HG03520 (cell line): Measurements from ENCODE around the gene OR9A2.
A peak's percentile ranks its signal among the peaks of the same experiment; 100 is the strongest.

Experiments used
- ATAC-seq: cut with Tn5 transposase; IDR thresholded peaks from one replicate; pipeline ENCODE4 v1.9.1; 2021; ENCODE audit warnings: mild to moderate bottlenecking, moderate library complexity; ENCODE audit not compliant: unreplicated experiment

The OR9A2 gene

GRCh38 chr7:143023047-143023446 lies 3.9 kb downstream of the OR9A2 start:
- ATAC-seq = no peak

DNA sequence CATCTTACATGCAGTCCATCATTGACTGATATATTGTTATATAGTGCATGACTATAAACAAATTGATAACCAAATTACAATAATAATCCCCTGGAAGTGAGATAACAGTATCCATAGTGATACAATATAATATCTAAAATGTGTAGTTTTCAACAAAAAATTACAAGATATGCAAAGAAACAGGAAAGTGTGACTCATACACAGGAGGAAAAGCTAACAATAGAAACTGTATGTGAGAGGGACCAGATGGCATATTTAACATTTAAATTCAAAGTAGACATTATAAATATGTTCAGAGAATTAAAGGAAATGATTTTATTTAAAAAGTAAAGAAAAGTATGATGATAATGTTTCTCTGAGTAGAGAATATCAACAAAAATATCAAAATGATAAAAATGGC lies 8.0 kb downstream of the OR9A2 start:
- ATAC-seq = no peak

DNA sequence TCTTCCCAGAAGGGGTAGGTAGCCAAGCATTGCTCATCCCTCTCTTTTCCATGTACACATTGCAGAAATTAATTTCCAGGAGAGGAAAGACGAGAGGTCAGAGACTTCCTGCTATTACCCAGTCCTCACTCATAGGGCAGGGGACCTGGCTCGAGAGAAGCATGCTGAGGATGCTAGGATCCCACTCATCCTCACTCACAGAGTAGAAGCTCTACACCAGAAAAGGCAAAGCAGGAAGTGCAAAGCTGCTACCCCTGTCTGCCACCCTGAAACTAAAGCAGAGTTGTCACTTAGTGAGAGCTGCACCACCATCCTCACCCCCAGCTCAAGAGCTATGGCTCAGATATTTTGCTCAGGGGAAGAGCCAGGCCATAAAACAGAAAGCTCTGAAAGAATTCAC lies 9.9 kb downstream of the OR9A2 start:
- no peak for ATAC-seq

DNA sequence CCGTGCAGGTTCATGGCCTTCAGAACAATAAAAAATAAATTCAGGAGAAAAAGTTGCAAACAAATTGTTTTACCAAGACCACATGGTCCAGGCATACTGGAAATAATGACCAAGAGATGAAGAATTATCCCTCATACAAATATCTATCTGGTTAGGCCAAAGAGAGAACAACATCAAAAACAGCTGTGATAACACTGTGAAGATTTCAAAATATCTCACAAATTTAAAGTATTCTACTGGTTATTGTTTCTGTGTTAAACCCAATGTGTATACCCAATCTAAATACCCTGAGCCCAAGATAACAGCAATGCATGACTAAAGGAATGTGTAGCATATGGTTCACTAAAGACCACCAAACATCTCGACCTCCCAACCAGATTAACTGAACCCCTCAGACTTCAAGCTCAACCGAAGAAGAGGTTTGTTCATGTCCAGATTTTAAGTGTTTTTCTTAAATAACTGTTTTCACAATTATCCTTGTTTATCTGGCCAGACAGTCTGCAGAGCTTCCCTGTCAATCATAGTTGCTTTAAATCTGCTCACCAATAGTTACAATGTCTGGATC lies 10.9 kb downstream of the OR9A2 start:
- no peak for ATAC-seq

- ATAC-seq = peak; percentile 84
Measured at GRCh38 chr7:143015084-143015483, 11.8 kb downstream of the OR9A2 start.

- ATAC-seq = no peak
Measured at GRCh38 chr7:143013893-143014292, 13.0 kb downstream of the OR9A2 start.

DNA sequence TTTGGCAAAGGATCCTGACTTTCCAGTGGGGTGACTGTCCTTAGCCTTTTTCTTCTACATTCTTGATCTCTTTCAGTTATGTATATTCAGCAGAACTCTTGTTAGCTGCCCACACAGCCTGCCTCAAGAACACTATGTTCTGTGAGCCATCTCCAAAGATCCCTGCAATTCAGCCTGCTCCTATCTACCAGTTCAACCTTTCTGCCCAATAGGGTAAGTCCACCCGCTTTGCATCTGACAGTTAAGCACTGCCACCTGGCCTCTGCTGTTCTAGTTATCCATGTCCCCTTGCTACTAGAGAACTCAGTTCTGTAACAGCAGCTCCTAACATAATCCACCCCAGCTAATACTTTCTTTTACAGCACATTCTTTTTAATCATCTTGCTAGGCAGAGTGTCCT lies 13.5 kb downstream of the OR9A2 start:
- ATAC-seq = no peak

- ATAC-seq = no peak
Measured at GRCh38 chr7:143012409-143012808, 14.5 kb downstream of the OR9A2 start.

DNA sequence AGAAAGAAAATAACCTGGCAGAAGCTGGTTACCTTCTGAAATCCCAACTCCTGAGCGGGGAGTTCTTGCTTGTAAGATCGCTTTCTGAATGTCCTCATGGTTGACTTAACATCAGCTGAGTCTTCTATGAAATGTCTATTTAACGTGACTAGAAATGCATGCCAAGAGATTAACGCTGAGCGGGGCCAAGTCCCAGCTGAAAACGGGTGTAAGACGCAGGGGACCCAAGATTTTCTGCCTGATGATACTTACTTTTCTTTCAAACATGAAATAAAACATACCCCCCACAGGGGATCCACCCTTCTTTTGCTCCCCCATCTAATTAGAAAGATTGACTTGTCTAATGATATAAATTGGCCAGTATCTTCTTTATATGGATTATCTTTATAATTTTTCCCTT lies 14.9 kb downstream of the OR9A2 start:
- ATAC-seq = no peak

- peak; percentile 75 for ATAC-seq
Measured at GRCh38 chr7:143008007-143008901, 18.7 kb downstream of the OR9A2 start.

DNA sequence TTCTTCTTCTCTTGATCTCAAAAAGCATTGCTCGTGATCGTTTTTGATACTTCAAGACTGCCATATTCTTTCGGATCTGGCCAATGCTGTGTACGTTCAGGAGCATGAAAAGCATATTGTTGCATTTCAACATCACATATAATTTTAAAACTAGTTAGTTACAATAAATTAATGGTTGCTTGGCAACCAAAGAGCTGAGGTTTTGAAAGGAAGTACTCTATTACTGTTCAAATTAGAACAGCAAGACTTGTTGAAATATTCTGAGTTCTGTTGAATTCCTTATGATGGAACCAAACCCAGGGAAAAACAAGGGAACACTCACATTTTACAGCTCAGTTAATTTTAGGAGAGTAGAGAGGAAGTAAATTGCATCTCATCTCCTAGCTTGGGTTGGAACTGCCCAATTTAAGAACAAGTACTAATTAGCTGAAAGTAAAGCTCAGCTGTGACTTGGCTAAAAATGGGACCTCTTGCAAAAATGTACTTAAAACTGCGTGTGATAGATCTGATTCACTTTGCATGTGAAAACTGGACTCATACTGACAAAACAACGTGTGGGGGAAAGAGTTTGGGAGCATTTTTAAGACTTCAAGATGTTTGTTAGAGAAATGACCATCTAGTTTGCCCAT lies 21.2 kb downstream of the OR9A2 start:
- ATAC-seq = no peak

- ATAC-seq = peak; percentile 50
Measured at GRCh38 chr7:143003393-143004051, 23.4 kb downstream of the OR9A2 start.

GRCh38 chr7:143002898-143003297 lies 24.0 kb downstream of the OR9A2 start:
- ATAC-seq = no peak

DNA sequence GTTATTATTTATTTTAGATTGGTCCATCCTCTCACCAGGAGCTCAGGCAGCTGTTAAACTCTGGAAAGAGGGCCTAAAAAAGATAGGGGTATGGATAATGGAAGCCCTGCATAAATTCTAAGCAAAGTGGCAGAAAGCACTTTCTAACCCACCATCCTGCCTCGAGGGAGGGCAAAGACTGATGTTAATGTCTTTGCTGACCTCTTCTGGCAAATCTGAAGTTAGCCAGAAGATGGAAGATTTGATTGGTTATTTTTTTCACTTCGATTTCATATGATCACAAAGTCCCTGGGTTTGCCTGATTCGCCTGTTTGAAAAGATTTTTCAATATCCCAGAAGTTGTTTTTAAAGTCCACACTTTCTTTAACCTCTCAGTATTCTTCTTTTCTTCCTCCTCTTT lies 24.8 kb downstream of the OR9A2 start:
- no peak for ATAC-seq

DNA sequence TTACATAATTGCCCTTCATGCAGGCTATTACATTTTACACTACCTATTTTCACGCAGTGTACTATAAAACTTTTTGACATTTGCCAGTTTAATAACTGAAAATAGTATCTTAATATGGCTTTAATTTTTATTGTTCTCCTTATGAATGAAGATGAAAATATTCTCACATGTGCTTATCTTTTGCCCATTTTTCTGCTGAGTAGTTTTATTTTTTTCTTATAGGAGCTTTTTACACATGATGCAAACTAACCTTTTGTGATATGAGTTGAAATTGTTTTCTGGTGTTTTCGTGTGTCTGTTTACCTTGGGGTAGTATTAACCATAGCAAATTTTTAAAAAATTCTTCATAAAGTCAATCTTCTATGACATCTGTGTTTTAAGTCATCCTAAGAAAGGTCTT lies 26.3 kb downstream of the OR9A2 start:
- ATAC-seq = no peak

GRCh38 chr7:142999793-143000192 lies 27.1 kb downstream of the OR9A2 start:
- no peak for ATAC-seq

- ATAC-seq = no peak
Measured at GRCh38 chr7:142998966-142999365, 28.0 kb downstream of the OR9A2 start.

GRCh38 chr7:142997456-142997989 lies 29.4 kb downstream of the OR9A2 start:
- ATAC-seq = no peak

GRCh38 chr7:142992427-142992826 lies 34.5 kb downstream of the OR9A2 start:
- no peak for ATAC-seq

DNA sequence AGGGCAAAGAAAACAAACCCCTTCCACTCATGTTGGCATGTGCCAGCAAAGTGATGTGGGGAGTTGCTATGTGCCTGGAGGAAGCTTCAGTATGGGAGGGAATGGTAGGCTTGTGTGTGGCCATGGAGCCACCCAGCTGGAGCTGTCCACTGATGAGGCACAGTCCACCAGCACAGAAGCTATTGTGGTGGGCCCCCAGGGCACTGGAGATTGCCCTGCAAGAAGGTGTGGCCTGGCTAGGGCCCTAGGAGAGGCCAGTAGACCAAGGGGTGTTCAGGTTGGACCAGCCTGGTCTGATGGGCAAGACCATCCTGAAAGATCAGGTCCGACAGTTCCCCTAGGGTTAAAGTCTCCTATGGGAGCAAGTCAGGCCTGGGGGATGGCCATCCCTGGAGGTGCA lies 42.6 kb downstream of the OR9A2 start:
- ATAC-seq = no peak

DNA sequence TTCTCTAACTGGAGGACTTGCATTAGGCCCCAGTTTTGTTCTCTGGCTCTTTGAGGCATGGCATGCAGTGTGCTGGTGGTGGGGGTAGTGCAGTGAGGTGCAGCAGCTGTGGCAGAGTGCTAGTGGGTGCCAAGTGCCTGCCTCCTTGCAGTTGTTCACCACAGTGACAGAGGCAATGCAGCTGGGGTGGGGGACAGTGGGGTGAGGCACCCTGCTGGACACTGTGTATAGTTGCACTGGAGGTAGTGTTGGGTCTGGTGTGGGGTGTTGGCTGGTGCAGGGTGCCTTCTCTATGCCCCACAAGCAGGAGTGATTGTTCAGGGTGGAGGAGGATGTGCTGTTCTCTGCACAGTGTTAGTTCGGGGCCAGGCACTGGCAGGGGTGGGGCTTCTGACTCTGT lies 43.1 kb downstream of the OR9A2 start:
- ATAC-seq = no peak
